Colonic mucosa (tissue), 4 donors: ENCODE measurements around the gene STIM1. TPM values are rescaled to one million over a fixed set of nuclear protein-coding genes. Genes with fewer than 3 reads are reported as not detected.
A peak's percentile ranks its signal among the peaks of the same experiment; 100 is the strongest.

ENCODE experiments used
- DNase-seq: peaks from one replicate; pipeline ENCODE4 v3.0.0-alpha.2; 2020
- H3K27ac ChIP-seq: fragments of 200-600 bp; one replicate; pipeline ENCODE4 v1.8.0; 2021
- H3K27me3 ChIP-seq: fragments of 200-600 bp; one replicate; pipeline ENCODE4 v1.8.0; 2021
- H3K36me3 ChIP-seq: fragments of 200-600 bp; one replicate; pipeline ENCODE4 v1.8.0; 2021
- H3K4me1 ChIP-seq: fragments of 200-600 bp; one replicate; pipeline ENCODE4 v1.8.0; 2021; ENCODE audit warnings: mild to moderate bottlenecking
- H3K4me3 ChIP-seq: fragments of 200-600 bp; one replicate; pipeline ENCODE4 v1.8.0; 2021
- H3K9ac ChIP-seq, 2 donors: one replicate each; pipeline ENCODE4 v1.7.0; 2013; ENCODE audit warnings: control low read depth in 2 of 2, low read depth in 2 of 2, low read length in 2 of 2
- H3K9me3 ChIP-seq: fragments of 200-600 bp; one replicate; pipeline ENCODE4 v1.8.0; 2021
- CTCF ChIP-seq: fragments of 200-600 bp; IDR thresholded peaks from one replicate; pipeline ENCODE4 v1.8.0; 2022; ENCODE audit warnings: antibody characterized with exemption, mild to moderate bottlenecking
- intact Hi-C: fragments of 100-400 bp; cut with DNase I; formaldehyde crosslinking; loops from one replicate; pipeline ENCODE4 v1.14.1; 2022
- total RNA-seq, 2 donors: library from RNA; stranded (reverse); fragmentation: NEBNext Ultra II Directional in 1 of 2; extraction: Animal tissue kit (Norgen Biotek cat#: 25700) in 1 of 2; gene quantifications; one replicate each; pipeline ENCODE4 v1.2.1, GENCODE V29; 2021
- donor health status: healthy.
- donor health status: DM: no; HTN: no; CAD: no.
- donor health status: DM: no; HTN: no; CAD: no.

STIM1 gene
- total RNA-seq, 2 donors from 2014 or later = 39.1 to 56.8 TPM

GRCh38 chr11:3914805-3915204, 59.3 kb downstream of the STIM1 start:
- DNase-seq = no peak
- Histone ChIP-seq H3K9me3 (no peaks in the 10 kb centered on the region), H3K36me3 (no peaks in the 10 kb centered on the region), H3K4me3 (no peak overlapping the region), H3K4me1 (no peaks in the 10 kb centered on the region), H3K27ac (no peak overlapping the region), H3K27me3 (no peaks in the 10 kb centered on the region), H3K9ac (no peak overlapping the region)
- intact Hi-C loops = no loop called here
- TF ChIP-seq CTCF = no peak

- Histone ChIP-seq H3K36me3 (no peaks in the 10 kb centered on the region), H3K9ac (no peak overlapping the region), H3K4me3 (no peak overlapping the region), H3K9me3 (no peaks in the 10 kb centered on the region), H3K27me3 (no peaks in the 10 kb centered on the region), H3K27ac (no peak overlapping the region), H3K4me1 (no peaks in the 10 kb centered on the region)
- TF ChIP-seq CTCF = no peak
- intact Hi-C loops = no loop called here
- DNase-seq = peak; percentile 57
These were observed 61.5 kb downstream of the STIM1 start for GRCh38 chr11:3916962-3917361.

GRCh38 chr11:3920148-3920852, 64.8 kb downstream of the STIM1 start:
- Histone ChIP-seq H3K27ac (no peak overlapping the region), H3K27me3 (no peaks in the 10 kb centered on the region), H3K9ac (no peak overlapping the region), H3K9me3 (no peaks in the 10 kb centered on the region), H3K36me3 (no peaks in the 10 kb centered on the region), H3K4me1 (no peaks in the 10 kb centered on the region), H3K4me3 (no peak overlapping the region)
- TF ChIP-seq CTCF = no peak
- intact Hi-C loops = no loop called here
- peak; percentile 54 for DNase-seq

GRCh38 chr11:3922056-3922455, 66.6 kb downstream of the STIM1 start:
- no peak for DNase-seq
- TF ChIP-seq CTCF = no peak
- H3K27ac ChIP-seq = no peak overlapping the region
- no peak overlapping the region for H3K9ac ChIP-seq
- H3K27me3 ChIP-seq = no peaks in the 10 kb centered on the region
- H3K36me3 ChIP-seq = no peaks in the 10 kb centered on the region
- intact Hi-C loops = no loop called here
- H3K4me1 ChIP-seq = no peaks in the 10 kb centered on the region
- H3K9me3 ChIP-seq = no peaks in the 10 kb centered on the region
- H3K4me3 ChIP-seq = no peak overlapping the region

- Histone ChIP-seq H3K27ac (no peak overlapping the region), H3K27me3 (no peaks in the 10 kb centered on the region), H3K9me3 (no peaks in the 10 kb centered on the region), H3K9ac (no peak overlapping the region), H3K4me3 (no peak overlapping the region), H3K36me3 (no peaks in the 10 kb centered on the region), H3K4me1 (no peaks in the 10 kb centered on the region)
- no peak for DNase-seq
- no peak for TF ChIP-seq CTCF
- intact Hi-C loops = no loop called here
These were observed 70.0 kb downstream of the STIM1 start for GRCh38 chr11:3925513-3925912.
